Pancreas (tissue), 10 donors: Measurements from ENCODE around the gene ORC3. TPM values are rescaled to one million over a fixed set of nuclear protein-coding genes. Genes with fewer than 3 reads are reported as not detected.
"Not testable (repeated sequence)": the region's sequence is repeated elsewhere in the genome, so short reads cannot be mapped to it uniquely, and the experiment has no call there.

ENCODE experiments used
- ATAC-seq, 4 donors: fragments of 200-7000 bp; cut with Tn5 transposase; one replicate each; pipeline versions ENCODE4 v1.8.0 to v1.9.1; 2020; ENCODE audit warnings: mild to moderate bottlenecking in 4 of 4, moderate library complexity in 4 of 4
- DNase-seq, 6 donors: peaks; one replicate each; pipeline ENCODE4 v3.0.0-alpha.2; 2020
- FAIRE-seq: peaks from 2 replicates; lab custom pipeline; 2012; peaks lifted over from hg19 to GRCh38; lab: Jason Lieb, UNC
- H3K27ac ChIP-seq, 4 donors: fragments of 200-600 bp; sonication (generic); 1 replicate in 3 of 4; 2 replicates in 1 of 4; pipeline versions ENCODE4 v1.5.0 to v1.8.0; 2020
- H3K27me3 ChIP-seq, 4 donors: fragments of 200-600 bp; one replicate each; pipeline ENCODE4 v1.8.0; 2021
- H3K36me3 ChIP-seq, 3 donors: fragments of 200-600 bp; sonication (generic) in 1 of 3; one replicate each; pipeline versions ENCODE4 v1.5.0 to v1.8.0; 2020 to 2021
- H3K4me1 ChIP-seq, 3 donors: fragments of 200-600 bp; one replicate each; pipeline ENCODE4 v1.8.0; 2021
- H3K4me3 ChIP-seq, 4 donors: fragments of 200-600 bp; sonication (generic) in 2 of 4; one replicate each; pipeline versions ENCODE4 v1.5.0 to v1.8.0; 2020 to 2021
- H3K9me3 ChIP-seq, 4 donors: fragments of 200-600 bp; one replicate each; pipeline ENCODE4 v1.8.0; 2021
- WGBS, 2 donors: extraction: QIAGEN DNeasy Blood & Tissue Kit; methylation state at CpG; one replicate each; pipeline ENCODE4 v1.1.7; 2013; 5-methylcytosine and 5-hydroxymethylcytosine counted together
- intact Hi-C, 3 donors: fragments of 100-400 bp; cut with DNase I; formaldehyde crosslinking; loops; one replicate each; pipeline versions ENCODE4 v1.11.1 to v1.14.2; 2022
- polyA plus RNA-seq, 2 donors: library from polyadenylated mRNA; stranded (reverse); fragments of 200-250 nt; gene quantifications; one replicate each; pipeline ENCODE4 v1.2.3, GENCODE V29; 2013
- total RNA-seq, 6 donors: library from RNA; stranded (reverse); fragmentation: NEBNext Ultra II Directional in 4 of 6; extraction: Animal tissue kit (Norgen Biotek cat#: 25700) in 4 of 6; gene quantifications; one replicate each; pipeline versions ENCODE4 v1.2.1 to v1.2.4, GENCODE V29; 2021 to 2023
- TF ChIP-seq, protein P1 (sequence below), 4 donors: fragments of 200-600 bp; sonication (generic) in 3 of 4; IDR thresholded peaks; one replicate each; pipeline versions ENCODE4 v1.5.0 to v1.8.0; 2021; ENCODE audit warnings: antibody characterized with exemption in 4 of 4
- donor health status: healthy with polysubstance abuse.
- donor health status: DM: no; HTN: no; CAD: no; lungs with moderate emphysema.
- donor health status: DM: no; HTN: no; CAD: no.
- donor health status: control.
- donor health status: control.
- donor health status: Bipolar disorder and iron deficiency.
- donor health status: DM: yes; HTN: yes; CAD: no.
- donor health status: DM: no; HTN: no; CAD: no.
- donor health status: DM: no; HTN: no; CAD: no.
- donor health status: DM: yes; HTN: yes; CAD: no.

ORC3 gene
- total and polyA plus RNA-seq, 8 donors = 5.5 to 11.6 (median 7.6) TPM

DNA sequence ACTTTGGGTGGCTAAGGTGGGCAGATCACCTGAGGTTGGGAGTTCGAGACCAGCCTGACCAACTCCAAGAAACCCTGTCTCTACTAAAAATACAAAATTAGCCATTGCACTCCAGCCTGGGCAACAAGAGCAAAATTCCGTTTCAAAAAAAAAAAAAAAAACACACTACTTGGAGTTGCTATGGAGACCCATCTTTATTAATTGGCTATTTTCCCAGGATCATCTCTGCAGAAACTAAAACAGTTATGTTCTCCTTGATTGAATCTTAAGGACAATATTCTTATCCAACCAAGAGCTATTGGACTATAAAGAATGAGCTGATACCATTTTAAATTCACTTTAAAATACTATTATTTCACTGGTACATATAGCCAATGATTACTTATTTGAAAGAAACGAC, 97.4 kb downstream of the ORC3 start:
- H3K27me3 ChIP-seq = no peaks in the 10 kb centered on the region

DNA sequence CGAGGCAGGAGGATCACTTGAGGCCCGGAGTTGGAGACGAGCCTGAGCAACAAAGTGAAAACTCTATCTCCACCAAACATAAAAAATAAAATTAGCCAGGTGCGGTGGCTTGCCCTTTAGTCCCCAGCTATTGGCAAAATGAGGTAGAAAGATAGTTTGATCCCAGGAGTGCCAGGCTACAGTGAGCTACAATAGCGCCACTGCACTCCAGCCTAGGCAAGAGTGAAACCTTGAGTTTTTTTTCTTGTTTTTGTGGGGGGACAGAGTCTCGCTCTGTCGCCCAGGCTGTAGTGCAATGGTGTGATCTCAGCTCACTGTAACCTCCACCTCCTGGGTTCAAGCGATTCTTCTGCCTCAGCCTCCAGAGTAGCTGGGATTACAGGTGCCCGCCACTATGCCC, 98.0 kb downstream of the ORC3 start:
- intact Hi-C loops, H3K27ac ChIP-seq, H3K36me3 ChIP-seq, H3K4me1 ChIP-seq, DNase-seq, H3K27me3 ChIP-seq, H3K4me3 ChIP-seq, ATAC-seq, FAIRE-seq, H3K9me3 ChIP-seq: not testable (repeated sequence)
- WGBS, 2 donors = 92 to 98% methylated on average over 9 of the region's 9 CpGs

More for the DNA sequence above, 97.4 kb downstream of the ORC3 start:
- WGBS, 2 donors = 81 to 82% methylated on average over 3 of the region's 3 CpGs
- H3K4me1 ChIP-seq = peaks cover 0 to 9% (median 8%) of the 10 kb centered on the region in 3 donors
- no peak overlapping the region for H3K4me3 ChIP-seq
- no peak overlapping the region for H3K27ac ChIP-seq
- FAIRE-seq (no peak), ATAC-seq (no peak), DNase-seq (no peak)
- H3K36me3 ChIP-seq = no peaks in the 10 kb centered on the region
- TF ChIP-seq, protein P1, sequence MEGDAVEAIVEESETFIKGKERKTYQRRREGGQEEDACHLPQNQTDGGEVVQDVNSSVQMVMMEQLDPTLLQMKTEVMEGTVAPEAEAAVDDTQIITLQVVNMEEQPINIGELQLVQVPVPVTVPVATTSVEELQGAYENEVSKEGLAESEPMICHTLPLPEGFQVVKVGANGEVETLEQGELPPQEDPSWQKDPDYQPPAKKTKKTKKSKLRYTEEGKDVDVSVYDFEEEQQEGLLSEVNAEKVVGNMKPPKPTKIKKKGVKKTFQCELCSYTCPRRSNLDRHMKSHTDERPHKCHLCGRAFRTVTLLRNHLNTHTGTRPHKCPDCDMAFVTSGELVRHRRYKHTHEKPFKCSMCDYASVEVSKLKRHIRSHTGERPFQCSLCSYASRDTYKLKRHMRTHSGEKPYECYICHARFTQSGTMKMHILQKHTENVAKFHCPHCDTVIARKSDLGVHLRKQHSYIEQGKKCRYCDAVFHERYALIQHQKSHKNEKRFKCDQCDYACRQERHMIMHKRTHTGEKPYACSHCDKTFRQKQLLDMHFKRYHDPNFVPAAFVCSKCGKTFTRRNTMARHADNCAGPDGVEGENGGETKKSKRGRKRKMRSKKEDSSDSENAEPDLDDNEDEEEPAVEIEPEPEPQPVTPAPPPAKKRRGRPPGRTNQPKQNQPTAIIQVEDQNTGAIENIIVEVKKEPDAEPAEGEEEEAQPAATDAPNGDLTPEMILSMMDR (IDR thresholded peaks at IDR 0.05) = no peak
- intact Hi-C loops = no loop called here
- H3K9me3 ChIP-seq = no peaks in the 10 kb centered on the region

DNA sequence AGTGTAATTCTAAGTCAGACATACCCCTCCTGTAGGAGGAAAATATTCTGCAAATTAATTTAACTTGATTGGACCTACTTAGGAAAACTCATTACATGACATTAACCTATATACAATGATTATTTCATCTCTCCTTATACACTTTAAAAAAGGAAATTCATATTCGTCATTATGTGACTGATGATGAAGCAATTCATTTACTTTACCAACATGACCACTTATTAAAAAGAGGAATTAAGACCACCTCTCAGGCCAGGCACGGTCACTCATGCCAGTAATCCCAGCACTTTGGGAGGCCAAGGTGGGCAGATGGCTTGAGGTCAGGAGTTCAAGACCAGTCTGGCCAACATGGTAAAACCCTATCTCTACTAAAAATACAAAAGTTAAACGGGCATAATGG, 100.5 kb downstream of the ORC3 start:
- WGBS, 2 donors = 80 to 89% methylated on average over 3 of the region's 3 CpGs
- H3K27me3 ChIP-seq = no peaks in the 10 kb centered on the region
- no peak overlapping the region for H3K27ac ChIP-seq

DNA sequence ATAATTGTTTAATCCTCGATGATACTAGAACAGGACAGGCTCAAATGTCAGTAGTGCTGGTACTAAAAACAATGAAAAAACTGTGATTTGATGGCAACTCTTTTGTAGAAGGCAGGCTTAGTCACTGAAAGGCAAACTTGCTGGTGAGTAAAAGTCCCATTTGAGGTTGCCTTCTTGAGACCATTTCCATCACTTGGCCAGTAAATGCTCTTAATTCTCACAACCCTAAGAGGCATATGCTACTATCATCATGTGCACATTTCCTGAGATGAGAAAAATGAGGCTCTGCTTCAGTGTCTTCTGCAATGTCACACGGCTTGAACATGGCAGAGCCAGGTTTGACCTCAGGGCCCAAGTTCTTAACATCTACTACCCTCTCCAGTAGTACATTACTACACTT, 102.2 kb downstream of the ORC3 start:
- 74 to 79% methylated on average over 2 of the region's 2 CpGs for WGBS, 2 donors

More for the DNA sequence above, 100.5 kb downstream of the ORC3 start:
- Histone ChIP-seq H3K9me3 (no peaks in the 10 kb centered on the region), H3K4me3 (no peak overlapping the region), H3K4me1 (peaks cover 0 to 17% (median 16%) of the 10 kb centered on the region in 3 donors), H3K36me3 (no peaks in the 10 kb centered on the region)
- DNase-seq = no peak
- no peak for FAIRE-seq
- TF ChIP-seq, protein P1 (IDR thresholded peaks at IDR 0.05) = no peak
- no peak for ATAC-seq
- intact Hi-C loops = no loop called here

DNA sequence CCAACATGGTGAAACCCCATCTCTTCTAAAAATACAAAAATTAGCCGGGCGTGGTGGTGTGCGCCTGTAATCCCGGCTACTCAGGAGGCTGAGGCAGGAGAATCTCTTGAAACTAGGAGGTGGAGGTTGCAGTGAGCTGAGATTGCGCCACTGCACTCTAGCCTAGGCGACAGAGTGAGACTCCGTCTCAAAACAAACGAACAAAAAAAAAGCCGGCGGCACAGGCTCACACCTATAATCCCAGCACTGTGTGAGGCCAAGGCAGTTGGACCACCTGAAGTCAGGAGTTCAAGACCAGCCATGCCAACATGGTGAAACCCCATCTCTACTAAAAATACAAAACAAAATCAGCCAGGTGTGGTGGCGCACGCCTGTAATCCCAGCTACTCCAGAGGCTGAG, 106.9 kb downstream of the ORC3 start:
- H3K36me3 ChIP-seq, H3K27me3 ChIP-seq, H3K4me3 ChIP-seq, FAIRE-seq, H3K9me3 ChIP-seq, DNase-seq, ATAC-seq, H3K27ac ChIP-seq, intact Hi-C loops: not testable (repeated sequence)
- 88 to 90% methylated on average over 12 of the region's 12 CpGs for WGBS, 2 donors
- peaks cover 13 to 34% (median 32%) of the 10 kb centered on the region in 3 donors for H3K4me1 ChIP-seq

More for the DNA sequence above, 102.2 kb downstream of the ORC3 start:
- ATAC-seq = no peak
- no peaks in the 10 kb centered on the region for H3K9me3 ChIP-seq
- H3K4me1 ChIP-seq = peaks cover 0 to 22% (median 15%) of the 10 kb centered on the region in 3 donors
- TF ChIP-seq, protein P1 (IDR thresholded peaks at IDR 0.05) = no peak
- H3K36me3 ChIP-seq = no peaks in the 10 kb centered on the region
- no peak for DNase-seq
- no peaks in the 10 kb centered on the region for H3K27me3 ChIP-seq
- no peak overlapping the region for H3K27ac ChIP-seq
- H3K4me3 ChIP-seq = no peak overlapping the region
- no peak for FAIRE-seq
- intact Hi-C loops = no loop called here
